ENCODE data around the gene MYBPC2. TPM values are rescaled to one million over a fixed set of nuclear protein-coding genes. Genes with fewer than 3 reads are reported as not detected.
A peak's percentile ranks its signal among the peaks of the same experiment; 100 is the strongest.

The MYBPC2 gene
- polyA plus RNA-seq, 1 of the 3 experiments (the other 2 are of a cell fraction), result not detected

DNA sequence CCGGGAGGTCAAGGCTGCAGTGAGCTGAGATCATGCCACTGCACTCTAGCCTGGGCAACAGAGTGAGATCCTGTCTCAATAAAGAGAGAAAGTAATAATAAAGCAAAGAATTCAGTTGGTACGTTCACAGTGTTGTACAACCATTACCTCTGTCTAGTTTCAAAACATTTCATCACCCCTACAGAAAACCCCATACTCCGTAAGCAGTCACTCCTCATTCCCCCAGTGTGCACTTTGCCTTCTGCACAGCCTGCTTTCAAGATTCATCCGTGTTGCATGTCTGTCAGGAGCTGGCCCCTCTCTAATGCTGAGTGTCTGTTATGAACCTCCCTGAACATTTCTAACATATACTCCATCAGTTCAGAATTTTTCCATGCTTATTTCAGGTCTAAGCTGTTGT, 39.1 kb upstream of the MYBPC2 start (continued):
- TF ChIP-seq, protein P1, sequence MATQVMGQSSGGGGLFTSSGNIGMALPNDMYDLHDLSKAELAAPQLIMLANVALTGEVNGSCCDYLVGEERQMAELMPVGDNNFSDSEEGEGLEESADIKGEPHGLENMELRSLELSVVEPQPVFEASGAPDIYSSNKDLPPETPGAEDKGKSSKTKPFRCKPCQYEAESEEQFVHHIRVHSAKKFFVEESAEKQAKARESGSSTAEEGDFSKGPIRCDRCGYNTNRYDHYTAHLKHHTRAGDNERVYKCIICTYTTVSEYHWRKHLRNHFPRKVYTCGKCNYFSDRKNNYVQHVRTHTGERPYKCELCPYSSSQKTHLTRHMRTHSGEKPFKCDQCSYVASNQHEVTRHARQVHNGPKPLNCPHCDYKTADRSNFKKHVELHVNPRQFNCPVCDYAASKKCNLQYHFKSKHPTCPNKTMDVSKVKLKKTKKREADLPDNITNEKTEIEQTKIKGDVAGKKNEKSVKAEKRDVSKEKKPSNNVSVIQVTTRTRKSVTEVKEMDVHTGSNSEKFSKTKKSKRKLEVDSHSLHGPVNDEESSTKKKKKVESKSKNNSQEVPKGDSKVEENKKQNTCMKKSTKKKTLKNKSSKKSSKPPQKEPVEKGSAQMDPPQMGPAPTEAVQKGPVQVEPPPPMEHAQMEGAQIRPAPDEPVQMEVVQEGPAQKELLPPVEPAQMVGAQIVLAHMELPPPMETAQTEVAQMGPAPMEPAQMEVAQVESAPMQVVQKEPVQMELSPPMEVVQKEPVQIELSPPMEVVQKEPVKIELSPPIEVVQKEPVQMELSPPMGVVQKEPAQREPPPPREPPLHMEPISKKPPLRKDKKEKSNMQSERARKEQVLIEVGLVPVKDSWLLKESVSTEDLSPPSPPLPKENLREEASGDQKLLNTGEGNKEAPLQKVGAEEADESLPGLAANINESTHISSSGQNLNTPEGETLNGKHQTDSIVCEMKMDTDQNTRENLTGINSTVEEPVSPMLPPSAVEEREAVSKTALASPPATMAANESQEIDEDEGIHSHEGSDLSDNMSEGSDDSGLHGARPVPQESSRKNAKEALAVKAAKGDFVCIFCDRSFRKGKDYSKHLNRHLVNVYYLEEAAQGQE (IDR thresholded peaks at IDR 0.05; ENCODE audit: low read depth, low read length), result no peak
- TF ChIP-seq, protein P2, sequence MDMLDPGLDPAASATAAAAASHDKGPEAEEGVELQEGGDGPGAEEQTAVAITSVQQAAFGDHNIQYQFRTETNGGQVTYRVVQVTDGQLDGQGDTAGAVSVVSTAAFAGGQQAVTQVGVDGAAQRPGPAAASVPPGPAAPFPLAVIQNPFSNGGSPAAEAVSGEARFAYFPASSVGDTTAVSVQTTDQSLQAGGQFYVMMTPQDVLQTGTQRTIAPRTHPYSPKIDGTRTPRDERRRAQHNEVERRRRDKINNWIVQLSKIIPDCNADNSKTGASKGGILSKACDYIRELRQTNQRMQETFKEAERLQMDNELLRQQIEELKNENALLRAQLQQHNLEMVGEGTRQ (IDR thresholded peaks at IDR 0.05; ENCODE audit: borderline replicate concordance, low read depth, low read length), result no peak
- TF ChIP-seq CHD2 (IDR thresholded peaks at IDR 0.05; ENCODE audit: low read length, partially characterized antibody), result no peak
- no peak for TF ChIP-seq TEAD4 (IDR thresholded peaks at IDR 0.05; ENCODE audit: borderline replicate concordance, insufficient read depth)
- TF ChIP-seq RXRA (IDR thresholded peaks at IDR 0.05; ENCODE audit: borderline replicate concordance, low read depth), result no peak

DNA sequence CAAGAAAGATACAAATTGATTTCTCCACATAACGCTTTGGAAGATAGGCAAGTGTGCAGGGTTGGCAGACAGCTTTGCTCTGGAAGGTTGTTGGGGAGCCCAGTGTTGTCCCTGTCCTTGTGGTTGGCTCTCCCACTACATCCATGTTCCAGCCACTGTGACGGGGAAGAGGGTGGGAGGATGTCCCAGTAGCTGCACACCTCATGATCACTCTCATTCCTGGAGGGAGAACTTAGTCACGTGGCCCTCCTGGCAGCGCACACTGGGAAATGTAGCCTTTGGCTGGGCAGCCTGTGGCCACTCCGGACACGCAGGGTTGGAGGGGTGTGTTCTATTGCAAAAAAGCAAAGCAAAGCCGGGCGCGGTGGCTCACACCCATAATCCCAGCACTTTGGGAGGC, 38.7 kb upstream of the MYBPC2 start:
- Histone ChIP-seq H3K4me2 (no peak overlapping the region), H3K4me3 (ENCODE audit: low read depth in 2 of 2, low read length in 1 of 2) (no peak overlapping the region), H3K36me3 (replicated peaks in 1 of 2; ENCODE audit: control insufficient read depth in 1 of 2, insufficient read depth in 2 of 2, low read length in 1 of 2) (peaks cover 0 to 10% of the 10 kb centered on the region in 2 experiments), H3K27me3 (ENCODE audit: insufficient read depth) (no peaks in the 10 kb centered on the region), H3K9me2 (no peaks in the 10 kb centered on the region), H2AFZ (ENCODE audit: low read depth) (no peak overlapping the region), H3K27ac (ENCODE audit: low read depth in 2 of 2, low read length in 1 of 2) (no peak overlapping the region), H3K9me3 (no peaks in the 10 kb centered on the region), H3K9ac (no peak overlapping the region), H3F3A (replicated peaks; ENCODE audit: insufficient read depth) (no peaks in the 10 kb centered on the region), H3K79me2 (ENCODE audit: insufficient read depth) (peaks cover 53% of the 10 kb centered on the region), H3K4me1 (ENCODE audit: control insufficient read depth in 1 of 2, insufficient read depth in 2 of 2, low read depth in 1 of 2, low read length in 1 of 2) (no peaks in the 10 kb centered on the region), H4K20me1 (ENCODE audit: insufficient read depth) (0 out of 2 replicates have a peak, but pooled peaks cover 6% of the 10 kb centered on the region)
- POLR2A ChIA-PET, result no interaction called here
- CTCF ChIA-PET, result no interaction called here
- TF ChIP-seq TCF12 (IDR thresholded peaks at IDR 0.05) (no peak), EZH2phosphoT487 (IDR thresholded peaks at IDR 0.05; ENCODE audit: borderline replicate concordance, low read depth) (no peak), RAD21 (IDR thresholded peaks at IDR 0.05; ENCODE audit: low read length) (no peak), YY1 (IDR thresholded peaks at IDR 0.05; ENCODE audit: low read depth) (no peak), RXRA (IDR thresholded peaks at IDR 0.05; ENCODE audit: borderline replicate concordance, low read depth) (no peak), RCOR1 (IDR thresholded peaks at IDR 0.05; ENCODE audit: low read length) (no peak), NRF1 (IDR thresholded peaks at IDR 0.05; ENCODE audit: low read depth, low read length) (no peak), CHD2 (IDR thresholded peaks at IDR 0.05; ENCODE audit: low read length, partially characterized antibody) (no peak), TEAD4 (IDR thresholded peaks at IDR 0.05; ENCODE audit: borderline replicate concordance, insufficient read depth) (no peak), FOSL2 (IDR thresholded peaks at IDR 0.05; ENCODE audit: borderline replicate concordance, low read depth) (no peak), JUND (IDR thresholded peaks at IDR 0.05) (no peak), SIN3A (IDR thresholded peaks at IDR 0.05; ENCODE audit: borderline replicate concordance, low read depth, low read length) (no peak)
- TF ChIP-seq, protein P3, sequence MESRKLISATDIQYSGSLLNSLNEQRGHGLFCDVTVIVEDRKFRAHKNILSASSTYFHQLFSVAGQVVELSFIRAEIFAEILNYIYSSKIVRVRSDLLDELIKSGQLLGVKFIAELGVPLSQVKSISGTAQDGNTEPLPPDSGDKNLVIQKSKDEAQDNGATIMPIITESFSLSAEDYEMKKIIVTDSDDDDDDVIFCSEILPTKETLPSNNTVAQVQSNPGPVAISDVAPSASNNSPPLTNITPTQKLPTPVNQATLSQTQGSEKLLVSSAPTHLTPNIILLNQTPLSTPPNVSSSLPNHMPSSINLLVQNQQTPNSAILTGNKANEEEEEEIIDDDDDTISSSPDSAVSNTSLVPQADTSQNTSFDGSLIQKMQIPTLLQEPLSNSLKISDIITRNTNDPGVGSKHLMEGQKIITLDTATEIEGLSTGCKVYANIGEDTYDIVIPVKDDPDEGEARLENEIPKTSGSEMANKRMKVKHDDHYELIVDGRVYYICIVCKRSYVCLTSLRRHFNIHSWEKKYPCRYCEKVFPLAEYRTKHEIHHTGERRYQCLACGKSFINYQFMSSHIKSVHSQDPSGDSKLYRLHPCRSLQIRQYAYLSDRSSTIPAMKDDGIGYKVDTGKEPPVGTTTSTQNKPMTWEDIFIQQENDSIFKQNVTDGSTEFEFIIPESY (IDR thresholded peaks at IDR 0.05; ENCODE audit: borderline replicate concordance, low read depth), result no peak
- TF ChIP-seq, protein P4, sequence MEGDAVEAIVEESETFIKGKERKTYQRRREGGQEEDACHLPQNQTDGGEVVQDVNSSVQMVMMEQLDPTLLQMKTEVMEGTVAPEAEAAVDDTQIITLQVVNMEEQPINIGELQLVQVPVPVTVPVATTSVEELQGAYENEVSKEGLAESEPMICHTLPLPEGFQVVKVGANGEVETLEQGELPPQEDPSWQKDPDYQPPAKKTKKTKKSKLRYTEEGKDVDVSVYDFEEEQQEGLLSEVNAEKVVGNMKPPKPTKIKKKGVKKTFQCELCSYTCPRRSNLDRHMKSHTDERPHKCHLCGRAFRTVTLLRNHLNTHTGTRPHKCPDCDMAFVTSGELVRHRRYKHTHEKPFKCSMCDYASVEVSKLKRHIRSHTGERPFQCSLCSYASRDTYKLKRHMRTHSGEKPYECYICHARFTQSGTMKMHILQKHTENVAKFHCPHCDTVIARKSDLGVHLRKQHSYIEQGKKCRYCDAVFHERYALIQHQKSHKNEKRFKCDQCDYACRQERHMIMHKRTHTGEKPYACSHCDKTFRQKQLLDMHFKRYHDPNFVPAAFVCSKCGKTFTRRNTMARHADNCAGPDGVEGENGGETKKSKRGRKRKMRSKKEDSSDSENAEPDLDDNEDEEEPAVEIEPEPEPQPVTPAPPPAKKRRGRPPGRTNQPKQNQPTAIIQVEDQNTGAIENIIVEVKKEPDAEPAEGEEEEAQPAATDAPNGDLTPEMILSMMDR (IDR thresholded peaks at IDR 0.05), result no peak
- TF ChIP-seq, protein P5, sequence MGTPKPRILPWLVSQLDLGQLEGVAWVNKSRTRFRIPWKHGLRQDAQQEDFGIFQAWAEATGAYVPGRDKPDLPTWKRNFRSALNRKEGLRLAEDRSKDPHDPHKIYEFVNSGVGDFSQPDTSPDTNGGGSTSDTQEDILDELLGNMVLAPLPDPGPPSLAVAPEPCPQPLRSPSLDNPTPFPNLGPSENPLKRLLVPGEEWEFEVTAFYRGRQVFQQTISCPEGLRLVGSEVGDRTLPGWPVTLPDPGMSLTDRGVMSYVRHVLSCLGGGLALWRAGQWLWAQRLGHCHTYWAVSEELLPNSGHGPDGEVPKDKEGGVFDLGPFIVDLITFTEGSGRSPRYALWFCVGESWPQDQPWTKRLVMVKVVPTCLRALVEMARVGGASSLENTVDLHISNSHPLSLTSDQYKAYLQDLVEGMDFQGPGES (IDR thresholded peaks at IDR 0.05; ENCODE audit: low read depth, low read length), result no peak
- TF ChIP-seq, protein P6, sequence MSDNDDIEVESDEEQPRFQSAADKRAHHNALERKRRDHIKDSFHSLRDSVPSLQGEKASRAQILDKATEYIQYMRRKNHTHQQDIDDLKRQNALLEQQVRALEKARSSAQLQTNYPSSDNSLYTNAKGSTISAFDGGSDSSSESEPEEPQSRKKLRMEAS (IDR thresholded peaks at IDR 0.05; ENCODE audit: low read depth), result no peak
- peak; percentile 4 for DNase-seq
- 91% methylated on average over 7 of the region's 9 CpGs for WGBS (ENCODE audit: low lambda C conversion rate)

Data from SK-N-SH (cell line).